SW480 (cell line): ENCODE results near the gene EMP1.

ENCODE experiments used
- DNase-seq: peaks from one replicate; pipeline ENCODE4 v3.0.0-alpha.2; 2016; ENCODE audit warnings: low spot score

EMP1 gene

DNA sequence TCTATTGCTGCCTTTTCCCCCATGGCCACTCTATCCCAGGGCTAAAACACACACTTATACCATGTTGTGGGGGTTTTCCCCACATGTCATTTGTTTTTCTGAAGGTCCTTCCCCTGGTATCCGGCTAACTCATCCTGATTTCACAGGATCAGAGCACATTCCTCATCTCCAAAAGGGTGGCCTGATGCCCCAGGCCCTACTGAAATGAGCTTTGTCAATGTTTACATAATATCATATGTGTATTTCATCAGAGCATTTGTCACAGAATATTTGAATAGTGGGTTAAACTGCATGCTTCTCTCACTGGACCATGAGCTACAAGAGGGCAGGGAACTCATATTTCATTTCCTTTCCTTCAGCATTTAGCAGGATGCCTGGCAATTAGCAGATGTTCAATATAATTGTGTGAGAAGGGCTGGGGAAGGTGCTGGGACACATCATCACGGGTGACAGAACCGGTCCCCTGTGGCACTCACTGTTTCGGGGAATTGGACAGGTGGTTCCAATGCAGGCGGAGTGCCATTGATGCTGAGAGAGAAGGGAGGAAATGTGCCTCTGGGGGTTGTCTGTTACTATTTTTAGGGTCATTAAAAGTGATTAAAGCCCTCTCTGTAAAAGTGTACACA, 26.8 kb downstream of the EMP1 start:
- DNase-seq, result peak; percentile 55

DNA sequence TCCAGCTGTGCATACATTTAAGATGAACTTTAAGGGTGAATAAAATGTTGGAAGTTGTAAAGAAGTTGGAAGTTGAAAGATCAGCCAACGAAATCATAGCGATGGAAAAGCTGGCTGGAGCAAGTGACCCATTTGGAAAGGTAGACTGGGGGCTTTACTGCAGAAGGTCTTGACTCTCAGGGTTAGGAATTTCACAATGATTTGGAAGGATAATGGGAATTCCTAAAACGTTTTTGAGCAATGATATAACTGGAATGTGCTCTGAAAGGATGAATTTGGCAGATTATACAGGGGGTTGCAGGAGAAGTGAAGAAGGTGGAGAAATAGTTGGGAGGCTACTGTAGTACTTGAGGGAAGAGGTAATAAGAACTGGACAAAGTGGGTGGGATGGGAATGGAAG, 27.4 kb downstream of the EMP1 start:
- DNase-seq, result no peak

DNA sequence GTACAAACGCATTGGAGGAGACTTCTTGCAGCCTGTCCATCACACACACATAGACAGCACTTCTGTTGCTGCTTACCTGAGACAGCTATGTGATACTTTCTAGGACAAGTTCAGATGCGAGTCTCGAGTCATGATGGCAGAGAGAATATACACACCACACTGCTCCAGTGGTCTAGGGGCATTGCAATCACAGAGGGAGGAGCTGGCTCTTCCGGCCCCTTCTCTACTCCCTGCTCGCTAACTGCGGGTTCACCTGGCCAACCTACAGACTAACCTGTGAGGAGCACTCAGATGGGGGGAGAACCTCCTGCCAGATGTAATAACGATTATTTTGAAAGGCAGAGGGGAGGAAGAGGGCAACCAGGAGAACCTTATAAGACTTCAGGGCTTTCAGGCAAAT, 30.7 kb downstream of the EMP1 start:
- no peak for DNase-seq

GRCh38 chr12:13228579-13228978, 32.1 kb downstream of the EMP1 start:
- DNase-seq, result no peak

DNA sequence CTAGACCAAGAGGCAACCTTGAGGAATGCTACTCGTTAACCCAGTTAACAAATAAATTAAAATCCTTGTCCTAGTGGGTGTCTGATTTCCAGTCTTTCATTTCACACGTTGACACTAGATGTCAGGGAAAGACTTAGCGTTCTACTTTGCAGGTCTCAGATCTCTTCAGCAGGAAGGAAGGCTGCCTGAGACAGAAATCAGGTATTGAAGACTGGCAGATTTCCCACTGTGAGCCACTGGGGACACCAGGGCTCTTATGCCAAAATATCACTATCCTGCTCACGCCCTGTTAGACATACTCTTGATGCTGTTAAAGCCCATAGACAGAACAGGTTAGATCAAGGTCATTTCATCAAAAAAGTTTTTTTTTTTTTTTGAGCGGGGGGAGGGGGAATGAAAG, 33.0 kb downstream of the EMP1 start:
- no peak for DNase-seq

DNA sequence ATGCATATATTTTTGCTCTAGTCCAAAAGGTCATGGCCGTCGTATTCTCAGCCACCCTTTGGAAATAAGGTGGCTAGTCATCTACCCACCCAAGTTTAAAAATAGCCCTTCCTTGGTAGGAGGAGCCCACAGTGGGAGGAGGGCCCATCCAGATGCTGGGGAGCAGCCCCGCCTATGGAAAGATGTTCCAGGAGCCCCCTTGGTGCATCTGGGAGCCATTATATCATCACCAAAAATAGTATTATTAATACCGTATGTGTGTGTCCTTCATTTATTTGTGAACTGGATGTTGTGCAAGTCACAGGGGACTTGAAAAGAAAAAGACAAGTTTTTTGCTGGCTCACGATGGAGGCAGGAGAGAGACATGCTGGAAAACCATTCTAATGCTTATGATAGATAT, 34.0 kb downstream of the EMP1 start:
- DNase-seq, result no peak

DNA sequence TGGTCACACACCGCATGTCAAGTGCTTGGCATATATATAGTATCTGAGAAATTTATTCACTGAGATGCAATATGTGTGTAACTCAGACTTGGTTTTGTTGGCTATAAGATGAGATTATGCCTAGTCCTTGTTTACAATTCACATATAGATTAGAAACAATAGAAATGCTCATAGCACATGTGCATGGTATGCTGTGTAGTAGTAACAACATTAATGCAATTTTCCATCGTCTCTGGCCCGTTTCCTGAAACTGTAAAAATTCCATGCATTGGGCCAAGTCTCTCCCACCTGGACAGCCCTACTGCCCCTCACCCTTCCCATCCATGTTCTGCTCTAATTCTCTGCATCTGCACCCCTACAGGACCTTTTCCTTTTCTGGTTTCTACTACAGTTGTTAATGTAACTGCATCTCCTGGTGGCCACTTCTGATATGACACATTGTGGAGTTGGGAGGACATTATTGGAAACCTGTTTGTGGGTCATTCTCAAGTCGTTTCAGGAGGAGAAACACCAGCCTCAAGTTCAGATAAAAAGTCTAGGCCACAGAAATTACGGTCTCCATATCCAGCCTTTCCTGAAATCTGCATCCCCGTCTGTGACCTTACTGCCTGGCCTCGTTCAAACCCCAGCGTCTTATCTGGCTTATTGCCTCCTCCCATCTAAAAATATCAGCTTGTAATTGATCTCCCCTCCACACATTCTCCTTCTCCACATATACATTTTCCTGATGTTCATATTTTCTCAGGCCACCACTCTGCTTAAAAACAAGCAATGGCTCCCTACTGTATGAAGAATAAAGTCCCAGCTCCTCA, 37.5 kb downstream of the EMP1 start:
- peak; percentile 77 for DNase-seq

- no peak for DNase-seq
Observed at GRCh38 chr12:13238204-13238603, 41.7 kb downstream of the EMP1 start.

DNA sequence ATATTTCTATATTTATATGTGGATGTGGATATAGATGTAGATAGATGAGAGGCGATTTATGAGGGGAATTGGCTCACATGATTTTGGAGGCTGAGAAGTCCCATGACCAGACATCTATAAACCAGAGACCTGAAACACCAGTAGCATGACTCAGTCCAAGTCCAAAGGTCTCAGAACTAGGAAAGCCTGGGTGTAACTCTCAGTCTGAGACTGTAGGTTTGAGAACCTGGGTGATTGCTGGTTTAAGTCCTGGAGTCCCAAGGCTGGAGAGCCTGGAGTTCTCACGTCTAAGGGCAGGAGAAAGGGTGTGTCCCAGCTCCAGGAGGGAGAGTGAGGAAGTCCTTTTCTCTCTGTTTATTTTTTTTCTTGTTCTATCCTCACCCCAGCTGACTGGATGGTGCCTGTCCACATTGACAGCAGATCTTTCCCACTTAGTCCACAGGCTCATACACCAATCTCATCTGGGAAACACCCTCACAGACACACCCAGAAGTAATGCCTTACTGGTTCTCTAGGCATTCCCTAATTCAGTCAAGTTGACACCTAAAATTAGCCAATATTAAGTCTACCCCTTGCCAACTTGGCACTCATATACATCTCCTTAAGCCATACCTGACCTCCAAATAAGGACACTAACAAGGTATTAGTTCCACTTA, 45.4 kb downstream of the EMP1 start:
- DNase-seq, result peak; percentile 27

- DNase-seq, result no peak
Observed at GRCh38 chr12:13242936-13243335, 46.4 kb downstream of the EMP1 start.

DNA sequence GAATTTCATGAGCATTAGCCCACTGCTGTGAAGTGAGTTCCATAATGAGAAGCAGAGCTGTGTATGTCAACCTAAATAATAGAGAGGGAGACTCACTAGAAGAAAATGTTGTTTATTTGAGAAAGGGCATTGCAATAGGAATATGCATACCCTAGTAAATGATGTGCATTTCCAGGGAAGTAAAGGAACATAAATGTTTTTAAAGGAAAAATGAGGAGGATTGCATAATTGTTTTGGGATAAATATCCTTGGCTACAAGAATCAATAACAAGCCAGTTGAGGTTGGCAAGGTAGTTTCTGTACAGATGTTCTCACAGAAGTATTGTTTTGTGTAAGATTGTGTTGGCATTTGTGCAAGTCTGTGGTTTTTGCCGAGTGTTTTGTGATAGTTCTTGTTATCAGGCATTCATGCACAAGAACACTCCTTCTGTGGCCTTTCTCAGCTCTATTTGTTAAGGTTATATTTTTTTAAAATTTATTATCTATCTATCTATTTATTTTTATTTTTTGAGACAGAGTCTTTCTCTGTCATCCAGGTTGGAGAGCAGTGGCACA, 47.1 kb downstream of the EMP1 start:
- no peak for DNase-seq

GRCh38 chr12:13247596-13247995, 51.1 kb downstream of the EMP1 start:
- no peak for DNase-seq

- DNase-seq, result no peak
Observed at GRCh38 chr12:13248964-13249363, 52.4 kb downstream of the EMP1 start.

DNA sequence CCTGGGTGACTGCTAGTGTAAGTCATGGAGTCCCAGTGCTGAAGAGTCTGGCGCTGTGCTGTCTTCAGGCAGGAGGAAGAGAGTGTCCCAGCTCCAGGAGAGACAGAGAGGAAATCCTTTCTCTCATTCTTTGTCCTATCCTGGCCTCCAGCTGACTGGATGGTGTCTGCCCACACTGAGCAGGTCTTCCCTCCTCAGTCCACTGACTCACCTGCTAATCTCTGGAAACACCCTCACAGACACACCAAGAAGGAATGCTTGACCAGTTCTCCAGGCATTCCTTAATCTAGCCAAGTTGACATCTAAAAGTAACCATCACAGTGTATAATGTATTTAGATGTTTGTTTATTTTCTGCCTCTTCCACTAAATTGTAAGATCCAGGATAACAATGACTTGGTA, 53.9 kb downstream of the EMP1 start:
- no peak for DNase-seq

DNA sequence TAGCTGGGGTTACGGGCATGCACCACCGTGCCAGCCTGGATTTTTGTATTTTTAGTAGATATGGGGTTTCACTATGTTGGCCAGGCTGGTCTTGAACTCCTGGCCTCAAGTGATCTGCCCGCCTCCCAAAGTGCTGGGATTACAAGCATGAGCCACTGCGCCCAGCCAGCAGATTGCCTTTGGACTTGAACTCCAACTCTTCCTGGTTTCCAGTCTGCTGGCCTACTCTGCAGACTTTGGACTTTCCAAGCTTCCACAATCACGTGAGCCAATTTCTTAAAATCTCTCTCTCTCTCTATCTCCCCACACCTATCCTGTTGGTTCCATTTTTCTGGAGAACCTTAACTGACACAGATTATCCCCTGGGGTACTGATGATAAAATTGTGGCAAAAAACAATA, 55.0 kb downstream of the EMP1 start:
- DNase-seq, result no peak

- DNase-seq, result no peak
Observed at GRCh38 chr12:13252024-13252423, 55.5 kb downstream of the EMP1 start.

DNA sequence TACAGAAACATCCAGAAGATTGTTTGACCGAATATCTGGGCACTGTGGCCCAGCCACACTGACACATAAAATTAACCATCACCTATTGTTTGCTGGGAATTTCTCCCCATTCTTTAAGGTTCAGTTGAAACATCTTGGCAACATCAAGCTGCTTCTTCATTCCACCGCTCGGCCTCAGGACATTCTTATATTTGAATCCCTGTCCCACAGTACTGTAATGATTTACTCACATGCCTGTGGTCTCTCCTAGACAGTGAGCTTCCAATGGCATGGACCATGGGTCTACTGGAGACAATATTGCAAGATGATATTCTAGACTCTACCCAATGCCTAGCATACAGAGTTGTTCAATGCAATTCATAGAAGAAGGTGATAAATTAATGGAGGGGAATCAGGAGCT, 56.1 kb downstream of the EMP1 start:
- DNase-seq, result no peak

- no peak for DNase-seq
Observed at GRCh38 chr12:13253966-13254760, 57.6 kb downstream of the EMP1 start.

- DNase-seq, result peak; percentile 94
Observed at GRCh38 chr12:13255792-13256691, 59.5 kb downstream of the EMP1 start.

DNA sequence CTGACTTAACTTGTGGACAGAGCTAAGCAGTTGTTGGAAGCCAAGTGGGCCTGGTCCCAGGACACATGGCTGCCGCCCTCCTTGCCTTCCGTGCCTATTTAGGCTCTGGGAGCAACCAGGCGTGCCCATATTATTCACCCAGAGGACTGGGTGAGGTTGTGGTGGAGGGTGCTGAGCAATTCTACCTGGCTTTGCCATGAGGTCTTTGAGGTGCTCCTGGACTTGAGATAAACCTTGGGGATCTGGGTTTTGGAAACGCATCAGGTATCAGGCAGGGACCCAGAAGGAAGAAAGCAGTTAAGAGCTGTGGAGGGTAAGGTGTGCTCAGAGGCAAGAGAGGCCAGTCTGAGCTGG, 60.1 kb downstream of the EMP1 start:
- DNase-seq, result no peak

DNA sequence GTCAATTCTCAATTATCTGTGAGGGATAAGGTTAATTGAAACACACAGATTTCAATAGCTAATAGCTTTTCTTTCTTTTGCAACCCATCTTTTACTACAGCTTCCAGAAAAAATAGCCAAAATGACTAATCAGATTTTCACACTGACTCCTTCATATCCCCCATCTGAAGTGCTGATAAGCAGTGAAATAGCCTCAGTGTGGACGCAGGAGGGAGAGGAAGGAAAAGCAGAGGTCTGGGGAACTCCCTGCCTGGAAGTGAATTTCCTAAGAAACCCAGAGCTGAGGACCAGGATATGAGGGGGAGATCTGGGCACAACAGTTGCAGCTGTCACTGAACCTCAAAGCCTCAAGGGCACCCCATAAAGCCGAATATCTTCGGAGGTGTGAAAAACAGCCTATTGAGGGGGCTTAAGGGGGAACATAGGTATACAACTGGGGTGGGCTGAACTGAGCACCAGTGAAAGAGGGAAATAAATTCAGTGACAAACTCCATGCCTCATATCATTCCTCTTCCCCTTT, 60.9 kb downstream of the EMP1 start:
- DNase-seq, result no peak
